IgD-negative memory B cell (primary cell): ENCODE data around the gene COX10. TPM values are rescaled to one million over a fixed set of nuclear protein-coding genes. Genes with fewer than 3 reads are reported as not detected.
"Not testable (repeated sequence)": the region's sequence is repeated elsewhere in the genome, so short reads cannot be mapped to it uniquely, and the experiment has no call there.

Source experiments
- H3K27ac Mint-ChIP-seq, 3 donors: one replicate each; pipeline ENCODE4 v1.8.0; 2020 to 2022; ENCODE audit warnings: mild to moderate bottlenecking in 3 of 3, mixed read lengths in 3 of 3, moderate library complexity in 1 of 3
- H3K27me3 Mint-ChIP-seq: one replicate; pipeline ENCODE4 v1.8.0; 2021; ENCODE audit warnings: mixed read lengths
- H3K36me3 Mint-ChIP-seq: one replicate; pipeline ENCODE4 v1.8.0; 2020; ENCODE audit warnings: mild to moderate bottlenecking, mixed read lengths
- H3K4me1 Mint-ChIP-seq, 3 donors: one replicate each; pipeline ENCODE4 v1.8.0; 2020 to 2022; ENCODE audit warnings: mixed read lengths in 3 of 3, mild to moderate bottlenecking in 1 of 3
- H3K4me3 Mint-ChIP-seq, 4 donors: one replicate each; pipeline ENCODE4 v1.8.0; 2020 to 2022; ENCODE audit warnings: mild to moderate bottlenecking in 4 of 4, mixed read lengths in 4 of 4, moderate library complexity in 3 of 4
- H3K9me3 Mint-ChIP-seq, 3 donors: one replicate each; pipeline ENCODE4 v1.8.0; 2020 to 2021; ENCODE audit warnings: mixed read lengths in 3 of 3, mild to moderate bottlenecking in 1 of 3
- polyA plus RNA-seq: library from polyadenylated mRNA; unstranded; fragments of 300-500 nt; fragmentation: Illumina TruSeq; gene quantifications from one replicate; pipeline ENCODE4 v1.2.3, GENCODE V29; 2021

COX10 gene
- polyA plus RNA-seq, 1 donor from 2014 or later = 20.2 TPM

GRCh38 chr17:14236762-14237161, 167.5 kb downstream of the COX10 start, which contains the start of gene CDRT15:
Gene CDRT15, minus strand, starts transcription at chr17:14236862. Its CDS starts 29 bp downstream, at chr17:14236833.
- not testable (repeated sequence) for H3K27me3 Mint-ChIP-seq, H3K36me3 Mint-ChIP-seq, H3K9me3 Mint-ChIP-seq, H3K4me1 Mint-ChIP-seq, H3K27ac Mint-ChIP-seq, H3K4me3 Mint-ChIP-seq

DNA sequence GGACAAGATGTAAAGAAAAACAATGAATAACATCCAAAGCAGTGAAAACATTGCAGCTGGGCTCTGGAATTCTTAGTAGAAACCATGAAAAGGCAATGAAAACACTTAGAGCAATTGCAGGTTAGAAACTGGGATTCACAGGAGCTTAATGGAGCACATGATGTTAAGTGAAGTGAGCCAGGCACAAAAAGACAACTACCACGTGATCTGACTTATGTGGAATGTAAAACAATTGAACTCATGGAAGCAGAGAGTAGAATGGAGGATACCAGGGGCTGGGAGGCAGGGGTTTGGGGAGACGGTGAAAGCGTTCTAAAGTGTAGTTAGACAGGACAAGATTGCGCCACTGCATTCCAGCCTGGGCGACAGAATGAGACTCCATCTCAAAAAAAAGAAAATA, 170.0 kb downstream of the COX10 start:
- not testable (repeated sequence) for H3K4me1 Mint-ChIP-seq, H3K4me3 Mint-ChIP-seq, H3K9me3 Mint-ChIP-seq, H3K36me3 Mint-ChIP-seq, H3K27me3 Mint-ChIP-seq, H3K27ac Mint-ChIP-seq

DNA sequence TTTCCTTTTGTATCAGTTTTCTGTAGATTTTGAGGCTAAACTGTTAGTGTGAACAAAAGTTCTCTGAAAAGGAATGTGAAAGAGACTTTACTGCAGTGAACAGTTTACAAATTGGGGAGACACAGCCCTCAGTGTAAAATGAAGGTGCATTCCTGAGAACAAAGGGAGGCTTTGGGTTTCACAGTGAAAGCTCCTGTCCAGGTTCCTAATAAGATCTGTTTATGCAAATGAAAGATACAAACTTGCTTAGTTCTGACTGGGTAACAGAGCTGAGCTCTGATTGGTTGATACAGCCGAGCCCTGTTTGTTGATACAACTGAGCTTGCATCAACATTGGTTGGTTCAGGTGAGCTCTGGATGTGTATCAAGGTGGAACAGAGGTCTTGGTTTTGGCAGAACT, 175.7 kb downstream of the COX10 start:
- Mint-ChIP-seq H3K4me1 (no peaks in the 10 kb centered on the region), H3K4me3 (no peak overlapping the region), H3K9me3 (no peaks in the 10 kb centered on the region), H3K36me3 (peaks cover 1% of the 10 kb centered on the region), H3K27me3 (peaks cover 8% of the 10 kb centered on the region), H3K27ac (no peak overlapping the region)

DNA sequence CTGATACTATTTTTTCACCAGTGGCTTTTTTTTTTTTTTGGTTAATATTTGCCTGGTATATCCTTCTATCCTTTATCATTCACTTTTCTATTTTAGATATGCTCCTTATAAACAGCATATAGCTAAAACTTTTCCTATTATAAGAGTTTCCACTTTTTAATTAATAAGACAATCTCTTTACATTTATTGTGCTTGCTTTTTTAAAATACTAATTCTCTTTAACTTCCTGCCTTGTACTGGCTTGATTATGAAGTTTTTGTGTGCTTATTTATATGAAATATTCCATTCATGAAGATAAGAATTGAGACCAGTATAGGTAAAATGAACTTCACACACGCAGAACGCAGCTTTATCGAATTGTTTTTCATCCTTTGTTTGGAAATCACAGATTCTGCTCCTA, 176.3 kb downstream of the COX10 start:
- Mint-ChIP-seq H3K4me1 (no peaks in the 10 kb centered on the region), H3K36me3 (peaks cover 1% of the 10 kb centered on the region), H3K27me3 (peaks cover 8% of the 10 kb centered on the region)

More for the DNA sequence above, 176.3 kb downstream of the COX10 start:
- H3K27ac Mint-ChIP-seq = no peak overlapping the region
- H3K9me3 Mint-ChIP-seq = no peaks in the 10 kb centered on the region
- H3K4me3 Mint-ChIP-seq = no peak overlapping the region

Other genes starting within 250 kb of the COX10 start
- not detected for gene CDRT15, start 167.4 kb downstream of the COX10 start, polyA plus RNA-seq
- 0.70 TPM for gene HS3ST3B1, start 231.6 kb downstream of the COX10 start, polyA plus RNA-seq